GM19455 (cell line): ENCODE results near the gene IGFL4.

Source experiments
- ATAC-seq: cut with Tn5 transposase; IDR thresholded peaks from one replicate; pipeline ENCODE4 v1.9.1; 2021; ENCODE audit not compliant: unreplicated experiment

Gene IGFL4

DNA sequence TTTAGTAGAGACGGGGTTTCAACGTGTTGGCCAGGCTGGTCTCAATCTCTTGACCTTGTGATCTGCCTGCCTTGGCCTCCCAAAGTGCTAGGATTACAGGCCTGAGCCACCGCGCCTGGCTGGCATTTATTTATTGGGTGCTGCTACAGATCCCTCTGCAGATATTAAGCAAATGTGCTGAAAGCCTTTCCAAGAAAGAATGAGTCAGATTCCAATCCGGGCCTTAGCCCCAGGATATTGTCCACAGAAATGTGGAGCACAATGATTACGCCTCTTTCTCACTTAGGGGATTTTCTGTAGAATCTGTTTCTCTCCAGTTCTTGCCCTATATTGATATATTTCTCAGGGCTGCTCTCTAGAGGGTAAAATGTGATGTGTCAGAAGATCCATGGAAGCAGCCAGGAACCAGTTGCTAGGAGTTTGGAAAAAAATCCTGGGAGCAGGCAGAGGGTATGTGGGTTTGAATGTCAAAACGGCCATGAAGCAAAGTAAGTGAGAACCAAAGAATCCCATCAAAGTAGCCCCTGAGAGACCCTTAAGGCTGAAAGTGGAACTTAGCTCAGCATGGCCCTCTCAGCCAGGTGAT is 24.8 kb upstream of the IGFL4 start:
- ATAC-seq, result no peak

DNA sequence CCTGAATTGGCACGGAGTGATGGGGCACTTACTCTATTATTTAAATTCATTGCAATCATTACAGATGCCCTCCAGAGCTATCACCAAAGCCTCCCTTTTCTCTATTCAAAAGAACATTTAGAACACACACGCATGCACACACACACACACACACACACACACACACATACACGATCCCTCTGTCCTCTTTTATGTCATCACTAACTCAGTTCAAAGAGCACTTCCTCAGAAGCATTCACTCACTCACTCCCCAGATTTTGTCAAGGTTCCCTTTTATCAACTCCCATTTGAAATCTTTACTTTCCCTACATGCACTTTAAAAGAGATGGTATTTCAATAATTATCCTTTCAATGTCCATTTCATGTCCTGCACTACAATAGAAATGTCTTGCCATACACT is 22.4 kb upstream of the IGFL4 start:
- no peak for ATAC-seq

DNA sequence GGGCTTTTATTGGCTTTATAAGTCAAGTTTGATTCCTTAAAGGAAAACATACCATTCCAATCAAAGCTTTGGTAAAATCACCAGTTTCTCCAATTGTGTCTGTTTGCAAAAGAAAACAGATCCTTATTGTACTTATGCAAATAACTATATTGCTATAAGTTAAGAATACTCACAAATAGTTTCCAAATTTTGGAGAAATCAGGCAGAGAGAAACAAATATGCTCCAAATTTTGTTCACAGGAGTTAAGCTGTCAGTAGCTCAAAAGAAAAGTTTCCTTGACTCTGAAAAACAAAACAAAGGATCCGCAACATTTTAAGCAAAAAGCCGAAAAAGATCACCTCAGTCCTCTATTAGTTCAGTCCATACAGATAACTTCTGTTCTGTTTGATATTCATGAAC is 19.2 kb upstream of the IGFL4 start:
- no peak for ATAC-seq

DNA sequence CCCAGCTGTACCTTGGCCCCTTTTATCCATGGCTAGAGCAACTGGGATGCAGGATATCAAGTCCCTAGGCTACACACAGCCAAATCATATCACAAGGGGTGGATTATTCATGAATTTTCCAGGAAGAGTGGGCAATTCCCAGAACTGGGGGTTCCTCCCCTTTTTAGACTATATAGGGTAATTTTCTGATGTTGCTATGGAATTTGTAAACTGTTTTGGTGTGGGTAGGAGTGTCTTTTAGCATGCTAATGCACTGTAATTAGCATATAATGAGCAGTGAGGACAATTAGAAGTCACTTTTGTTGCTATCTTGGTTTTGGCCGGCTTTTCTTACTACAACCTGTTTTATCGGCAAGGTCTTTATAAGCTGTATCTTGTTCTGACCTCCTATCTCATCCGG is 18.0 kb upstream of the IGFL4 start:
- no peak for ATAC-seq

DNA sequence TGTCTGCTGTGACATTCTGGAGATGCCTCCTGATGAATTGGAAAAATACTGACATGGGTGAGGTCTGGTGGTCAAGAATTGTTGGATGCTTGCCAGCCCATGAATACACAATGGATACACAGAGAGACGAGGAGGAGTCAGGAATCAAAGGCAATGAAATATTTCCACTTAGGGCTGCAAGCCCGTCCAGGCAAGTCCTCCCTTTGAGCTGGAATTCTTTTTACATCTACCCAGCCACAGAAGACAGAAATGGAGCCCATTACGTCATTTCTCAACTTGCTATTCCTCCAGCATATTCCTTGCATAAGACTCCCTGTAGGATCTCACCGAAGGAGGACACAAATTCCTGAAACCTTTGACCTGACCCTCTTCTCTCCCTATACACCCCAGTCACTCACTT is 15.7 kb upstream of the IGFL4 start:
- no peak for ATAC-seq

DNA sequence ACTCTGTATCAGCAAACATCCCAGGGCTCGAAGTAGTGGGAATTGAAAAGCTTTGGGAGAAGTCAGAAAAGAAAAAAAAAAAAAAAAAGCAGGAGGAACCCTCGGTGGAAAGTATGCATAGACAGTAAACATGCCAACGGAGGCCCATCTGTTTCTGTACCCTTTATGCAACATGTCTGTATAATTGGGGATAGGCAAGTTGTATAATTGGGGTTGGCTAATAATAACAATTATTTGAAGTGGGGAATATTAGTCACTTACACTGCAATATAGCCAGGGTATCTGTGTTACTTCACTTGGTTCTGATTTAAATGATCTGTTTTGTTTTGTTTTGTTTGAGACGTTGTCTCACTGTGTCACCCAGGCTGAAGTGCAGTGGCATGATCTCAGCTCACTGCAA is 12.1 kb upstream of the IGFL4 start:
- no peak for ATAC-seq

DNA sequence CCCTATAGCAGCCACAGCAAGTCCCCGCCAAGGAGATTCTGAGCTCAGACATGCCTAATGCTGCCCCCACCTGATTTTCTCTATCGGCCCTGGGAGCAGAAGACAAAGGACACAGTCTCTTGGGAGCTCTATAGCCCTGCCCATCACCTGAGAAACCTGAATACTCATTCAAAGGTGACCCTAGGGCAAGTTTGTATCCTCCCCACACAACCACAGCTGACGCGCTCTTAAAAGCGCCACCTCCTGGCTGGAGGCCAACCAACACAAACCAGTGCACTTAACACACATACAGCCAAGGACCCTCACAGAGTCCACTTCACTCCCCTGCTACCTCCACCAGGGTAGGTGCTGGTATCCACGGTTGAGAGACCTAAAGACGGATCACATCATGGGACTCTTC is 8.8 kb upstream of the IGFL4 start:
- ATAC-seq, result no peak

DNA sequence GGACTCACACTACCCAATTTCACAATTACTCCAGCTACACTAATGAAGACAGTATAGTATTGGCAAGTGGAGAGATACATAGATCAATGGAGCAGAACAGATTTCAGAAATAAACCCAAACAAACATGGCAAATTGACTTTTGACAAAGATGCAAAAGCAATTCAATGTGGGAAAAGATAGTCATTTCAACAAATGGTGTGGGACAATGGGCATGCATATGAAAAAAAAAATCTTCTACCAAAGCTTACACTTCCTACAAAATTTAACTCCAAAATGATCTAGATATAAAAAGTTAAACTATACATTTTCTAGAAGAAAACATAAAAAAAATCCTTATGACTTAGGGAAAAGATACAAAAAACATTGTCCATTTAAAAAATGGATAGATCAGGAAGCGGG is 2.7 kb upstream of the IGFL4 start:
- no peak for ATAC-seq

DNA sequence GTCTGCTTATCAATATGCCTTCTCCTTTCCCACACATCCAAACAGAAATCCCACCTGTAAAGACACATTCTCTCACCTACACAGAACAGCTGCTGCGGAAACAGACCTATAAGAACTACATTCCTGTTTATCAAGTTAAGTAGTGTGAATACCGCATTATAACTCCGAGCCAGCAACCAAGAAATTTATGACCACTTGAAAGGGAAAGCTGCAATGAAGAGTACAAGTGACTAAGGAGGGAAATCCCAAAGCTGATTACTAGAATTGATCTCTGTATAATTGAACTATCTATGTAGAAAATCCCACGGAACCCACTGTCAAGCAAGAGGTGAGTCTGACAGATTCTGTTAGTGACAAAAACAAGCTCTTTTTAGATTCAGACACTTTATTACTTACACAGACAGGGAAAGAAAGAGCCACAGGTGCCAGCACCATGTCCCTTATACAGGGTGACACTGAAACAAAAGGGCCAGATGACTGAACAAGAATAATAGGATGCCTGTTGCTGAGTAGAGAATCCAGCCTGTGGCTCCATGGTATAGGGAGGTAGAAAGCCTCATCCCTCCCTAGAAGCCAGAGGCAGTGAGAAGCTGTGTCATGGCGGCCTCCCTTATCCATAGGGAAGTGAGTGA is 1.6 kb upstream of the IGFL4 start:
- ATAC-seq, result no peak

DNA sequence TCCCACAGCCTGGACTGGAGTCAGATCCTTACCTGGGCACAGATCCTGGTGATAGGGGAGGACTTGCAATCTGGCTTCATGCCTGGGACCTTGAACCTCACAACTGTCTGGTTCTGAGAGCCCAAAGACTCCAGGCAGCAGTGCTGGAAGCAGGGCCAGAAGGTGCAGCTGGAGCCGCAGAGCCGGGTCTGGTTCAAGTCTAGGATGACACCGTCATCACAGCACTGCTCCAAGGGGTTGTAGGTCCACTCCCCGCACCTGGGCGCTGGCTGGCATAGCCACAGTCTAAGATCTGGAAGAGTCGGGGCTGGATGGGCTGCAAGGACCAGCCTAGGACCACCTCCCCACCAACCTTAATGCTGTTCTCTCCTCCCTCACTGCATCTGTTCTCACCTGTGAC is 677 bp downstream of the IGFL4 start:
- no peak for ATAC-seq

DNA sequence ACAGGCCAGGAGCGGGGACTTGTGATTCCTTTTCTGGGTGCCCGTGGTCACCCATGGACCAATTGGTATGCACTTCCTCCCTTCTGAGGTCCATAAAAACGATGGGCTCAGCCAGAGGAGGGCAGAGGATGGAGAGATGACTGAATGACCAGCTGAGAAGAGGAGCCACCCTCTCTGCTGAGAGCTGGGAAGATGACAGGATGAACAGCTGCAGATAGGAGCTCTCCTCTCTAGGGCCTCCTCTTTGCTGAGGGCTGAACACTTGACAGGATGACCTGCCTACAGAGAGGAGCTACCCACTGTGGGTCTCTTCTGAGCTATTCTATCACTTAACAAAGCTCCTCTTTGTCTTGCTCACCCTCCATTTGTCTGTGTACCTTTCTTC is 4.1 kb downstream of the IGFL4 start:
- no peak for ATAC-seq

DNA sequence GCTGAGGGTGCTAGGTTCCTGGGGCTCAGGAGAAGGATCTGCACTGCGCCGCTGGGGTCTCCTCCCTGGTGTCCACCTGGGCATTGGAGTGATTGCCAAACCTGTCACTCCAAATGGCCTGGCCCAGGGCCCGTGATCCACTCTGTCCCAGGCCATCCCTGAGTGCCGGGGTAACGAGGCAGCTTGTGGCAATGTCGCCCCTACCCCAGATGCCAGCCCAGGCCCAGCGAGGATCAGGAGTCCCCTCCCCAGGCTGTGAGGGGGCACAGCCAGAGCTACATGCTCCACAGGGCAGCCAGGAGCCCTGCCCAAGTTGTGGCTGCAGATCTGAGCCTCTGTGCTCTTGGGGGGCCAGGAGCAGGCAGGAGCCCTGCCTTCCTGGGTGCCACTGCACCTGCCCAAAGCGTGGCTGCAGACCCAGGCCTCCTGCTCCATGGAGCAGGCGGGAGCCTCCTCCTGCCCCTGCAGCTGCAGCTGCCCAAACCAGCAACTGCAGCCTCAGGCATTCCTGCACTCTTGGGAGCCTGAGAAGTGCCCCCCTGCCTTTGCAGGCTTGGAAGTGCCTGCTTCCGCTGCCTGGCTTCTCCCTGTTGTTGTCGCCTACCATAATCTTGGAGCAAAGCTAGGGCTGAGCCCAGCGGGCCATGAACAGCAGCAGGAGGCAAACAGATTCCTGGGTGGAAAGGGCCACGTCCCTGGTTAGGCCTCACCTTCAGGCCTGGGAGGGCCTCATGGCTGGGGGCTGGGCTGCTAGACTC is 4.6 kb downstream of the IGFL4 start:
- ATAC-seq, result no peak

DNA sequence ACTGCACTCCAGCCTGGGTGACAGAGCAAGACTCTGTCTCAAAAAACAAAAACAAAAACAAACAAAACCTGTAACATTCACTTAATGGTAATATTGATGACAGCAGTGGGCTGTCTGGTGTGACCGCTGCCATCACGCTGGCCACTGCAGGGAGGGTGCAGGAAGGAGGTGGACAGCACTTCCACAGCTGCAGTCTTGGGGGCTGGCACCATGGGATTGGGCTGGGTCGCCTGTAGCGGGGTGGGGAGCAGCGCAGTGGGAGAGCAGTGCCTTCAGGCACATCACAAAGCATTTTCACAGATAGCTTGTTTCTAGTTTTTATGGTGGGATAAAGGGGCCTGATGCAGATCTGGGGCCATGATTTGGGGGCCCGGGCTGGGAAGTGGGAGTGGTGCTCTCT is 5.3 kb downstream of the IGFL4 start:
- ATAC-seq, result no peak

DNA sequence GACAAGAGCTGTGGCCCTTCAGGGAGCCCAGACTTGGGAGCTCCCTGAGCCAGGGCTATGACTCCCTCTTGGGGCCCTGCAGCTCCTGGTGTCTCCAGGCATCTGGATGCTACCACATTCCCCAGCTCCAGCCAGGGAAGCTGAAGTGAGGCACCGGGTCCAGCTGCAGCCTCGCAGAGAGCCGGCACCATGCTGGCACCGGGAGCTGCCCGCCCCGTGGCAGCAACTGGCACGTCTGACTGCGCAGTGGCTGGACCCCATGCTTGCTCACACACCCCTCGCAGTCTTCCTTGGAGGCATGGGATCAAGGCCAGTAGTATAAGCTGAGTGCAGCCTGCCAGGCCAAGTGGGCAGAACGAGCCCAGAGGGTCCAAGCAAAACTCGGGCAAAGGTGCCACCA is 7.4 kb downstream of the IGFL4 start:
- ATAC-seq, result no peak

DNA sequence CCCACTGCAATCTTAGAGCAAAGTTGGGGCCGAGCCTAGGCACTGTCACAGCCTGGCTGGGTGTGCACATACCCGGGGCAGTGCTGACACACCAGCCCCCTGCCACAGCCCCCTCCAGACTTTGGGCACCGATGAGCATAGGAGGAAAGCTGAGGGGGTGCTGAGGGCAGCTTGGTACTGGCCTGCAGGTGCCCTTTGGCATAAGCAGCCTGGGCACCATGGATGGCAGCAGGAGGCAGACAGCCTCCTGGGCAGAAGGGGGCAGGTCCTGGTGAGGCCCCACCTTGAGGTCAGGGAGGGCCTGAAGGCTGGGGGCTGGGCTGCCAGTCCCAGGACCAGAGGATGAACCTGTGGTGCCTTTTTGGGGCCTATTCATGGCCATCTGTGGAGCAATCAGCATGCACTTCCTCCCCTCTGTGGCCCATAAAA is 8.2 kb downstream of the IGFL4 start:
- ATAC-seq, result no peak

DNA sequence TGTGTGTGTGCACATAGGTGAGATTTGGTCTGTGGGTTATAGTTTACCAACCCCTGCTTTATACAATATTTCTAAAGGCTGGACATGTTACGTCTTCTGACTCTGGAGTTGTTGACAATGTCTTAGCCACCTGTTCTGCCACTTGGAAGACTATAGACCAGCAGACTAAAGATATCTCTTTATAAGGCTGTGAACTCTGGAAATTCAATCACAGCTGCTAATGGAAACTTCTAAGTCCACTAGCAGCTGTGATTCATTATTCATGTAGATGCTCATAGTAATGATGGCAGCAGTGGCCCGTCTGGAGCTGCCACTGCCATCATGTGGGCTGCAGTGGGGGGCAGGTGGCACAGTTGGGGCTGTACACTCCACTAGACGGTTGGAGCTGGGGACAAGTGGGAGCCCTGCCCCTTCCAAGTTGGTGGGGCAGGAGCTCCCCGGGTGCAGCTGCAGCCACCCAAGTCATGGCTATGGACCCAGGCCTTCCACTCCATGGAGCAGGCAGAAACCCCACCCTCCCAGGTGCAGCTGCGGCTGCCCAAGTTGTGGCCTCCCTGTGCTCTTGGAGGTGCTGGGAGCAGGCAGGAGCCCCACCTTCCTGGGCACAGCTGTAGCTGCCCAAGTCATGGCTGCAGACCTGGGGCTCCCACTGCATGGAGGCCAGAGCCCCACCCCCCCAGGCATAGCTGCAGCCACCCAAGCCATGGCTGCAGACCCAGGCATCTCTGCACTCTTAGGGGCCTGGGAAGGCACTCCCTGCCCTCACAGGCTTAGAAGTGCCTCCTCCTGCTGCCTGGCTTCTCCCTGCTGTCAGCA is 8.8 kb downstream of the IGFL4 start:
- ATAC-seq, result no peak

DNA sequence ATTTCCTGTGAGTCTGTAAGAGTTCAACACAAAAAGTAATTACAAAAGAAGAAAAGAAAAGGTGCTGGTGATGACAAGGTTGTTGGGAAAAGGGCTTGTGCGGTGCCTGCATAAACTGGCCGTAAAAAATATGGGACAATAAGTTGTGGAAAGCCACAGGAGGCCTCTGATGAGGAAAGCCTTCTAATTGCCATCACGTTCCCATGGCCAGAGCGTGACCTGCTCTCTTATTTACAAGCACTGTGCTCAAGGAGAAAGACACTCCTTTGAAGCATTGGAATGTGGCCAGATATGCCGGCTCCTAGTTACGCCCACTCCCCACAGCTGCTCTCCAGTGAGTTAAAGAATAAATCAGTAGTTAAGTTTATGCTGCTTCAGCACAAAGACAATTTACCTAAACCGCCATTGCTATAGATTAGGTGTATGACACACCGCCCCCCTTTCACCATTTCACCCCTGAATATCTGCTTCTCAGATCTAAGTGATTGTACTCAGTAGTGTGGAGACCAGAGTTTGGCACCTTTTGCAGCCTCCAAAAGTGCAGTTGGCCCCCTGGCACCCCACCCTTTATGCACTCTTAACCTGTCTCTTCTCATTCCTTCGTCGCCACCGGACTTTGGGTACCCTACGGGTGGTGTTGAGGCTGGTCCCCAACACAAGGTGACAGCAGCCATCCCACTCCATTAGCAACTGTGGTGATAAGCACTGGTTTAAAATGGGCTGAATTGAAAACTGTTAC is 9.8 kb downstream of the IGFL4 start:
- no peak for ATAC-seq

DNA sequence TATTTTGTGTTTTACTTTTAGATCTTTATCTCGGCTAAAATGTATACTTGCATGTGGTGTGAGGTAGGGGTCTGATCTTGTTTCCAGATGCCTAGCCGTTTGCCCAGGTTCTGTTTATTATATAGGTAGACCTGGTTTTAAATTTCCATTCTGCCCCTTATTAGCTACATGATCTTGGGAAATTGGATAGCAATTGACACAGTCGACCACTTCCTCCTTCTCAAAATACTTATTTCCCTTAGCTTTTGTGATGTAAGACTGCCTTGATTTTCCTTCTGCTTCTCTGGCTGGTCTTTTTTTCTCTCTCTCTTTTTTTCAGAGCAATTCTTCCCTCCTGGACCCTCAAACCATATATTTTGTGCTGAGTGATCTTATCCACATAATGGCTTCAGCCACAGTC is 15.0 kb downstream of the IGFL4 start:
- no peak for ATAC-seq

DNA sequence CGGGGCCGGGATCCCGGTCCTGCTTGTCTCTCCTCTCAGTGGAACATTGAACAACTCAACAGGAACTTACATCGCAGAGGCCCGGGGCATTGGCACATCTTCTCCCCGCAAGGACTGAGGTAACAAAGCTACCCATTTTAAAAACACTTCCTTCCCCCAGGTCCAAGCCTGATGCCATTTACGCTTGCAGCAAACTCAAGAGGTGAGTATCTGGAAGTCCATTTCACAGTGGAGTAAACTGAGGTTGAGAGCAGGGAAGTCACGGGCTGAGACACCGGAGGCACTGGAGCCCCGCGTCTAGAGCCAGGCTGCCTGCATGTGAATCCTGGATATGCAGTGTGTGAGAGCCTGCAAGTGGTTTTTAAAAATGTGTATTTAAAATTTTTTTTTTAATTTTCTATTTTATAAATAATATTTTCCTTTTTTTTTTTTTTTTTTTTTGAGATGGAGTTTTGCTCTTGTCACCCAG is 17.5 kb downstream of the IGFL4 start:
- ATAC-seq, result no peak

DNA sequence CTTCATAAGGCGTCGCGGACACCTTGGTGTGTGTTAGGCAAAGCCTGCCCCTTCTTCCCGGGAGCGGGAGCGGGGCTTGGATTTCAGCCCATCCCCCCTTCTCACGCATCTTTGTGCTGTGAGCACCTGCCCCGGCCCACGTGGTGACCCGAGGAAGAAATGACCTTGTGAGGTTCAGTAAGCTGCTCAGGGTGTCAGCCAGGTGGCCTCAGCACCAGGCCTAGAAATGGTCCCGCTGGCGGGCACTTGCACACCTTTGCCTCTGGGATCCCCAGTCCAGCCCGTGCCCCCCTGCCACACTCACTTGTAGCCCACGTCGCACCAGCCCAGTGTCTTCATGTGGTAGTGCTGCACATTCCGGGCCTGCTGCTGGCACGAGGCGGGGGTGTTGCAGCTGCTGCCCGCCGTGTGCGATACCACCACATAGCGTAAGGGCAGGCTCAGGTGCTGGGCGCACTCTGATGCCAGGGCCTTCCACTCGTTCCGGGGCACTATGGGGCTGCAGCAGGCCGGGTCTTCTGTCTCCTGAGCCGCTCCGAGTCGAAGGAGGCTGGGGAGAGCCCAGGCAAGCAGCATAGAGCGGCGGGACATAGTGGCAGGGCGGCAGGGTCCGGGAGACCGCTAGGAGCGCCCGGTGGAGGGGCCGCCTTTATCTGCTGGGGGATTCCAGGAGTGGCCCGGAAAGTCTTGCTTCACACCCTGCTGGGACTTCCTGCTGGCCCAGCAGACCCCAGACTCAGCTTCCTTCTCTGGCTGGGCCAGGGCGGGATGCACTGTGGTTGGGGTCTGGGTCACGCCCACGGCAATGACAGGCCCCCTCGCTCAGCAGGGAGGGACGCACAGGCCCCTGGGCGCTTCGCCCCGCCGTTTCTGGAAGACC is 18.1 kb downstream of the IGFL4 start, which contains the start of gene PGLYRP1:
PGLYRP1 (minus strand) TSS at position 623 of the 880 bp plus-strand sequence; CDS start at position 591, 32 bp downstream.
- no peak for ATAC-seq
